HEK293 (cell line): ENCODE results near the gene SPO11.

Experiments
- CTCF ChIA-PET: fragments of 350-600 bp; formaldehyde crosslinking; extraction: SDS; loops from one replicate; lab custom pipeline; 2021; ENCODE audit warnings: antibody characterized with exemption; lab: Yijun Ruan, JAX
- POLR2A ChIA-PET: fragments of 300-600 bp; formaldehyde crosslinking; extraction: SDS; loops from one replicate; lab custom pipeline; 2020; ENCODE audit warnings: antibody characterized with exemption, inconsistent platforms; lab: Yijun Ruan, JAX
- H3K27ac ChIP-seq: fragments of 200-500 bp; sonication (Bioruptor generic); 2 replicates; pipeline ENCODE4 v1.5.1; 2014; ENCODE audit warnings: low read depth, low read length, control low read depth, inconsistent platforms; ENCODE audit errors: extremely low read depth
- H3K36me3 ChIP-seq, 2 experiments: fragments of 200-500 bp in 1 of 2; sonication (Bioruptor generic) in 1 of 2; 1 replicate in 1 of 2; 2 replicates in 1 of 2; pipeline ENCODE4 v1.5.1; 2014 to 2017; ENCODE audit warnings: inconsistent platforms in 2 of 2, low read length in 2 of 2; ENCODE audit not compliant: control insufficient read depth in 2 of 2, insufficient read depth in 1 of 2
- H3K4me1 ChIP-seq: fragments of 200-500 bp; sonication (Bioruptor generic); 2 replicates; pipeline ENCODE4 v1.5.1; 2014; ENCODE audit warnings: mild to moderate bottlenecking, low read length, inconsistent platforms; ENCODE audit not compliant: control insufficient read depth, insufficient read depth
- H3K4me3 ChIP-seq: 2 replicates; pipeline ENCODE4 v1.5.1; 2011; ENCODE audit warnings: low read depth, mild to moderate bottlenecking, control low read depth, low read length, moderate library complexity
- H3K9me3 ChIP-seq: fragments of 200-500 bp; sonication (Bioruptor generic); 2 replicates; pipeline ENCODE4 v1.5.1; 2014; ENCODE audit warnings: low read depth, low read length, inconsistent platforms; ENCODE audit not compliant: control insufficient read depth, insufficient read depth
- GFI1B ChIP-seq: fragments of 450-650 bp; formaldehyde crosslinking; IDR thresholded peaks from 2 replicates; pipeline ENCODE4 v1.5.1; 2016; ENCODE audit warnings: missing biosample characterization, missing genetic modification characterization
- HOXC10 ChIP-seq: sonication (generic); formaldehyde crosslinking; IDR thresholded peaks from 2 replicates; pipeline ENCODE4 v1.8.1; 2023; ENCODE audit warnings: mild to moderate bottlenecking, missing genetic modification reagents
- KLF9 ChIP-seq: fragments of 450-650 bp; formaldehyde crosslinking; IDR thresholded peaks from 2 replicates; pipeline ENCODE4 v1.5.1; 2016; ENCODE audit warnings: missing biosample characterization, missing genetic modification characterization, low read depth
- SETDB1 ChIP-seq: IDR thresholded peaks from one replicate; pipeline ENCODE4 v1.6.1; 2017; ENCODE audit warnings: mild to moderate bottlenecking, low read length, moderate library complexity, mixed read lengths; ENCODE audit not compliant: insufficient read length
- ZBTB48 ChIP-seq: fragments of 450-650 bp; formaldehyde crosslinking; IDR thresholded peaks from 2 replicates; pipeline ENCODE4 v1.5.1; 2016; ENCODE audit warnings: missing biosample characterization, missing genetic modification characterization
- ZBTB7A ChIP-seq: fragments of 450-650 bp; formaldehyde crosslinking; IDR thresholded peaks from 2 replicates; pipeline ENCODE4 v1.5.1; 2016; ENCODE audit warnings: low read depth, missing biosample characterization, missing genetic modification characterization
- ZFP69B ChIP-seq: fragments of 450-650 bp; formaldehyde crosslinking; IDR thresholded peaks from 2 replicates; pipeline ENCODE4 v1.5.1; 2016; ENCODE audit warnings: missing biosample characterization, missing genetic modification characterization
- ZNF10 ChIP-seq: fragments of 450-650 bp; formaldehyde crosslinking; IDR thresholded peaks from 2 replicates; pipeline ENCODE4 v1.5.1; 2017; ENCODE audit warnings: missing biosample characterization, missing genetic modification characterization
- ZNF416 ChIP-seq: fragments of 450-650 bp; formaldehyde crosslinking; IDR thresholded peaks from 2 replicates; pipeline ENCODE4 v1.5.1; 2016; ENCODE audit warnings: missing biosample characterization, missing genetic modification characterization
- ZNF473 ChIP-seq: fragments of 450-650 bp; formaldehyde crosslinking; IDR thresholded peaks from 2 replicates; pipeline ENCODE4 v1.5.1; 2017; ENCODE audit warnings: missing biosample characterization, missing genetic modification characterization
- ZNF529 ChIP-seq: fragments of 450-650 bp; formaldehyde crosslinking; IDR thresholded peaks from 2 replicates; pipeline ENCODE4 v1.5.1; 2017; ENCODE audit warnings: missing genetic modification characterization, missing biosample characterization; ENCODE audit not compliant: insufficient replicate concordance
- ZNF548 ChIP-seq: fragments of 450-650 bp; formaldehyde crosslinking; IDR thresholded peaks from 2 replicates; pipeline ENCODE4 v1.5.1; 2016; ENCODE audit warnings: missing biosample characterization, missing genetic modification characterization
- ZNF621 ChIP-seq: fragments of 450-650 bp; formaldehyde crosslinking; IDR thresholded peaks from 2 replicates; pipeline ENCODE4 v1.5.1; 2017; ENCODE audit warnings: missing biosample characterization, missing genetic modification characterization
- ZNF776 ChIP-seq: fragments of 450-650 bp; formaldehyde crosslinking; IDR thresholded peaks from 2 replicates; pipeline ENCODE4 v1.5.0; 2017; ENCODE audit warnings: missing biosample characterization, missing genetic modification characterization, borderline replicate concordance
- ZNF785 ChIP-seq: fragments of 450-650 bp; formaldehyde crosslinking; IDR thresholded peaks from 2 replicates; pipeline ENCODE4 v1.5.1; 2016; ENCODE audit warnings: missing biosample characterization, missing genetic modification characterization
- ZNF792 ChIP-seq: fragments of 450-650 bp; formaldehyde crosslinking; IDR thresholded peaks from 2 replicates; pipeline ENCODE4 v1.5.1; 2016; ENCODE audit warnings: missing biosample characterization, missing genetic modification characterization
- ZXDB ChIP-seq: fragments of 450-650 bp; formaldehyde crosslinking; IDR thresholded peaks from 2 replicates; pipeline ENCODE4 v1.5.1; 2016; ENCODE audit warnings: missing biosample characterization, missing genetic modification characterization
- TF ChIP-seq, protein P1 (sequence below): fragments of 450-650 bp; formaldehyde crosslinking; IDR thresholded peaks from 2 replicates; pipeline ENCODE4 v1.5.1; 2016; ENCODE audit warnings: missing biosample characterization, missing genetic modification characterization
- TF ChIP-seq, protein P2 (sequence below): IDR thresholded peaks from 2 replicates; pipeline ENCODE4 v1.6.1; 2011; ENCODE audit warnings: mild to moderate bottlenecking, low read depth, low read length, borderline replicate concordance

The SPO11 gene

DNA sequence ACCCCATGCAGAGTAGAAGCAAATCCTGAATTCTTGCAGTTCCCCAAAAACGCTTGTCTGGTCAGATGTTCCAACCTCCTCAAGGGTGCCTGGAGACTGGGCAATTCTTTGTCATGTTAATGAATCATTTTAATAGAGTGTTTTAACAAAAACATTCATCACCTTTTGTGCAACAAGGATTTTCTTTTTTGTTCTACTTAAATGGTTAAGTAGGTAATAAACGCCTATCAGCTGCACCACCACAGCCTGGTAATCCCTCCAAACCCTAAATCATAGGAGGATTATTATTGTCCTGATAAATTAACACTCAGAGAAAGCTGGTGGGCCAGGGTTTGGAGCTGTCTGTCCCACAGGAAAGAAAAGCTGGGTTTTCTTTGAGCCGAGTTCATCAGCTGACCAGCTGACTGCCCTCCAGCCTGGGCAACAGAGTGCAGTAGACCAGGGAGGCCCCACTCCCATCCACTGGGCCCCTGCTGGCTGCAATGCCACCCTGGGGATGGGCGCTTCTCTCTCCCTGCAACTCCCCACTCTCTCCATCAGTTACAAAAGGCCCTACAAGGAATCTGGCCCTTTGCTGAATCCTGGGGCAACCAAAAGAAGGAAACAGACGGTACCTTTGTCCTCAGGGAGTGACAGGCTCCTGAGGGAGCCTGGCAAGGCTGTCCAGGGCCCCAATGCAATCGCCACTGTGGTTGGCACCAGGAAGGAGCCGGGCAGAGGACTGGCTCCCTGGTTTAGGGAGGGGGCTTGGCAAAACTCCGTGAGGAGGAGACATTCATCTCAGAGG lies 40.0 kb upstream of the SPO11 start:
- H3K36me3 ChIP-seq, result no peaks in the 10 kb centered on the region
- no peaks in the 10 kb centered on the region for H3K9me3 ChIP-seq
- TF ChIP-seq ZBTB48 (tag by site-specific recombination) (no peak), HOXC10 (CRISPR knock-in tag) (no peak), ZNF785 (no peak)
- H3K27ac ChIP-seq, result no peak overlapping the region
- no peaks in the 10 kb centered on the region for H3K4me1 ChIP-seq
- ChIA-PET POLR2A (no interaction called here), CTCF (interaction anchor here (0.6 to 1.3 kb wide), 3 partner anchors 45 to 885 kb away, joined by 3 read pairs; no protein-coding TSS in a partner anchor)
- H3K4me3 ChIP-seq, result no peak overlapping the region

DNA sequence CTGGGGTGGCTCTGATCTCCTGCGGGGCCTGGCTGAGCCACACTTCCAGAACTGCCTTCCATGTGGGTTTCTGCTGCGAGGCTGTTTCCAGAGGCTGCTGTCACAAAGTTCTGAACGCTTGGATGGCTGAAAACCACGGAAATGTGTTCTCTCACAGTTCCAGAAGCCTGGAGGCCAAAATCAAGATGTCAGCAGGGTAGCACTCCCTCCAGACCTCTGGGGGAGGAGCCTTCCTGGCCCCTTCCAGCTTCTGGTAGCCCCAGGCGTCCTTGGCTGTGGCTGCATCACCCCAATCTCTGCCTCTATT lies 39.5 kb upstream of the SPO11 start:
- CTCF ChIA-PET, result no interaction called here
- no peak overlapping the region for H3K27ac ChIP-seq
- H3K4me3 ChIP-seq, result no peak overlapping the region
- H3K36me3 ChIP-seq, result no peaks in the 10 kb centered on the region
- TF ChIP-seq ZXDB (tag by site-specific recombination) (no peak), KLF9 (tag by site-specific recombination) (no peak), GFI1B (no peak), ZNF10 (no peak)
- TF ChIP-seq, protein P1, sequence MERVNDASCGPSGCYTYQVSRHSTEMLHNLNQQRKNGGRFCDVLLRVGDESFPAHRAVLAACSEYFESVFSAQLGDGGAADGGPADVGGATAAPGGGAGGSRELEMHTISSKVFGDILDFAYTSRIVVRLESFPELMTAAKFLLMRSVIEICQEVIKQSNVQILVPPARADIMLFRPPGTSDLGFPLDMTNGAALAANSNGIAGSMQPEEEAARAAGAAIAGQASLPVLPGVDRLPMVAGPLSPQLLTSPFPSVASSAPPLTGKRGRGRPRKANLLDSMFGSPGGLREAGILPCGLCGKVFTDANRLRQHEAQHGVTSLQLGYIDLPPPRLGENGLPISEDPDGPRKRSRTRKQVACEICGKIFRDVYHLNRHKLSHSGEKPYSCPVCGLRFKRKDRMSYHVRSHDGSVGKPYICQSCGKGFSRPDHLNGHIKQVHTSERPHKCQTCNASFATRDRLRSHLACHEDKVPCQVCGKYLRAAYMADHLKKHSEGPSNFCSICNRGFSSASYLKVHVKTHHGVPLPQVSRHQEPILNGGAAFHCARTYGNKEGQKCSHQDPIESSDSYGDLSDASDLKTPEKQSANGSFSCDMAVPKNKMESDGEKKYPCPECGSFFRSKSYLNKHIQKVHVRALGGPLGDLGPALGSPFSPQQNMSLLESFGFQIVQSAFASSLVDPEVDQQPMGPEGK (tag by site-specific recombination), result no peak
- TF ChIP-seq, all 188 proteins: peak for 0
- H3K4me1 ChIP-seq, result no peaks in the 10 kb centered on the region
- H3K9me3 ChIP-seq, result no peaks in the 10 kb centered on the region
- POLR2A ChIA-PET, result no interaction called here

DNA sequence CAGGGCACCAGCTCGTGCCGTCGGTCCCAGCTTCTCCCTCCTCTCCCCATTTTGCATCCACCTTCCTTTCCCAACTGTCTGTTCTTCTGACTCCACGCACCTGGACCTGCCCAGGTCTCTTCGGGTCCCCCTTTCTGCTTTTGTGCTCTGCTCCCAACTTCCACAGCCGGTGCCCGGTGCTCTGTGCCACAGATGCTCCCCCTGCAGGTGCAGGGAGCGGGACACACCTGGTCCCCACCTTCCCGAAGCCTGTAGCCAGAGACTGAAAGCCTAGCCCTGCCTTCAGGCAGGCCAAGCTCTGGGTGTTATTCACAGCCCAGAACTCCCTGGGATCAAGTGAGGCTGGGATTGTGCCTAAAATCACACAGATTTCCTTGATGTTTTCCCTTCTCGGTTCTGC lies 38.6 kb upstream of the SPO11 start:
- H3K9me3 ChIP-seq, result no peaks in the 10 kb centered on the region
- TF ChIP-seq ZNF621 (tag by site-specific recombination), result no peak
- no peak for TF ChIP-seq ZNF792 (tag by site-specific recombination)
- TF ChIP-seq, protein P2, sequence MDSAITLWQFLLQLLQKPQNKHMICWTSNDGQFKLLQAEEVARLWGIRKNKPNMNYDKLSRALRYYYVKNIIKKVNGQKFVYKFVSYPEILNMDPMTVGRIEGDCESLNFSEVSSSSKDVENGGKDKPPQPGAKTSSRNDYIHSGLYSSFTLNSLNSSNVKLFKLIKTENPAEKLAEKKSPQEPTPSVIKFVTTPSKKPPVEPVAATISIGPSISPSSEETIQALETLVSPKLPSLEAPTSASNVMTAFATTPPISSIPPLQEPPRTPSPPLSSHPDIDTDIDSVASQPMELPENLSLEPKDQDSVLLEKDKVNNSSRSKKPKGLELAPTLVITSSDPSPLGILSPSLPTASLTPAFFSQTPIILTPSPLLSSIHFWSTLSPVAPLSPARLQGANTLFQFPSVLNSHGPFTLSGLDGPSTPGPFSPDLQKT, result no peak
- TF ChIP-seq, all 188 proteins: peak for 0
- H3K27ac ChIP-seq, result no peak overlapping the region
- H3K36me3 ChIP-seq, result no peaks in the 10 kb centered on the region
- no peak overlapping the region for H3K4me3 ChIP-seq
- no peaks in the 10 kb centered on the region for H3K4me1 ChIP-seq
- ChIA-PET CTCF (interaction anchor here (0.7 kb wide), 1 partner anchor 200 kb away, joined by 3 read pairs; no protein-coding TSS in a partner anchor), POLR2A (no interaction called here)

DNA sequence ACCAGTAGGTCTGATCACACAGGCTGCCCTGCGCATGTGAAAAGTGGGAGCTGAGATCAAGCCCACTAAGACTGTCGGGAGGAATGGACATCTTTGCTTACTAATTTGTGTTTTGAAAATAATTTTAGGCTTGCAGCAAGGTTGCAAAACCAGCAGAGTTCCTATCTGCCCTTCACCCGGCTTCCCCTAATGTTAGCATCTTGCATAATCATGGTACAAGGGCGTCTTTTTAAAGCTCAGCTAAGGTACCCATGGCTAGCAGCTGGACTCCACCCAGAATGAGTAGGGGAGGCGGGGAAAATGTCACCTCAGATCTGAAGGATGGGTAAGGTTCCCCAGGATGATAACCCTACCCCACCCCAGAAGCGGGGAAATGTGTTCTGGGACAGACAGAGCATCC lies 37.9 kb upstream of the SPO11 start:
- Histone ChIP-seq H3K4me1 (no peaks in the 10 kb centered on the region), H3K36me3 (no peaks in the 10 kb centered on the region), H3K27ac (no peak overlapping the region), H3K4me3 (no peak overlapping the region), H3K9me3 (no peaks in the 10 kb centered on the region)
- CTCF ChIA-PET, result interaction anchor here (0.7 kb wide), 1 partner anchor 201 kb away, joined by 3 read pairs; no protein-coding TSS in a partner anchor
- POLR2A ChIA-PET, result no interaction called here
- no peak for TF ChIP-seq ZFP69B (tag by site-specific recombination)
- TF ChIP-seq SETDB1, result no peak
- TF ChIP-seq ZBTB7A (tag by site-specific recombination), result no peak
- TF ChIP-seq ZNF416 (tag by site-specific recombination), result no peak
- peak; percentile 100 for TF ChIP-seq ZNF529 (tag by site-specific recombination)
- no peak for TF ChIP-seq ZNF548 (tag by site-specific recombination)
- TF ChIP-seq, protein P1 (tag by site-specific recombination), result no peak
- TF ChIP-seq ZNF776, result no peak
- no peak for TF ChIP-seq ZNF473 (tag by site-specific recombination)
